ENCODE data around the gene CTRB1. TPM values are rescaled to one million over a fixed set of nuclear protein-coding genes. Genes with fewer than 3 reads are reported as not detected.
"Not testable (repeated sequence)": the region's sequence is repeated elsewhere in the genome, so short reads cannot be mapped to it uniquely, and the experiment has no call there.

CTRB1 gene
- total RNA-seq, 4 donors from 2014 or later: not detected

GRCh38 chr16:75216127-75216526 lies 2.7 kb upstream of the CTRB1 start:
- no peak overlapping the region for H3K4me3 ChIP-seq
- no peaks in the 10 kb centered on the region for H3K9me3 ChIP-seq
- H3K4me1 ChIP-seq: no peaks in the 10 kb centered on the region
- H3K27me3 ChIP-seq: no peaks in the 10 kb centered on the region
- H3K36me3 ChIP-seq: no peaks in the 10 kb centered on the region
- no peak overlapping the region for H3K27ac ChIP-seq
- no peak for DNase-seq
- TF ChIP-seq POLR2A (IDR thresholded peaks at IDR 0.05): no peak
- no peak for TF ChIP-seq CTCF (IDR thresholded peaks at IDR 0.05)

- no peaks in the 10 kb centered on the region for H3K36me3 ChIP-seq
- H3K27me3 ChIP-seq: no peaks in the 10 kb centered on the region
- no peak overlapping the region for H3K4me3 ChIP-seq
- no peaks in the 10 kb centered on the region for H3K4me1 ChIP-seq
- H3K9me3 ChIP-seq: no peaks in the 10 kb centered on the region
- DNase-seq: no peak
- no peak overlapping the region for H3K27ac ChIP-seq
- no peak for TF ChIP-seq CTCF (IDR thresholded peaks at IDR 0.05)
- no peak for TF ChIP-seq POLR2A (IDR thresholded peaks at IDR 0.05)
These were observed 2.2 kb upstream of the CTRB1 start for GRCh38 chr16:75216576-75216975.

GRCh38 chr16:75217389-75217851 lies 1.4 kb upstream of the CTRB1 start:
- Histone ChIP-seq H3K4me1 (no peaks in the 10 kb centered on the region), H3K27me3 (no peaks in the 10 kb centered on the region), H3K4me3 (no peak overlapping the region), H3K27ac (no peak overlapping the region), H3K36me3 (no peaks in the 10 kb centered on the region), H3K9me3 (no peaks in the 10 kb centered on the region)
- TF ChIP-seq POLR2A (IDR thresholded peaks at IDR 0.05) (no peak), CTCF (IDR thresholded peaks at IDR 0.05) (no peak)
- DNase-seq: no peak

DNA sequence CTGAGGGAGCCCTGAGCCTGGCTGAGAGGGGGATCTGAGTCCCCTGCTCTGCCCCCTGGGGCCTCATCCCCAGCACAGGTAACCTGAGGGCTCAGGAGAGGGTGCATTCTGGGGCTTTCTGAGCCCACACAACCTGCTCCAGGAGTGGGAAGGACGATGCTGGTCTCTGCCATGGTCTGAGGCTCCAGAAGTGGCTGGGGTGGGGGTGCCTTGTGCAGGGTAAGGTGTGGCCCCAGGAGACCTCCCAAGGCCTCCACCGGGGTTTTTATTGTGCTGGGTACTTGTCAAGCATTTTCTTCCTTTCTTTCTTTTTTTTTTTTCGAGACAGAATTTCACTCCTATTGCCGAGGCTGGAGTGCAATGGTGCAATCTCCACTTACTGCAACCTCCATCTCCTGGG lies 300 bp downstream of the CTRB1 start:
- no peak for DNase-seq
- Histone ChIP-seq H3K4me1 (no peaks in the 10 kb centered on the region), H3K27me3 (no peaks in the 10 kb centered on the region), H3K36me3 (no peaks in the 10 kb centered on the region), H3K27ac (no peak overlapping the region), H3K9me3 (no peaks in the 10 kb centered on the region), H3K4me3 (no peak overlapping the region)
- TF ChIP-seq POLR2A (IDR thresholded peaks at IDR 0.05) (no peak), CTCF (IDR thresholded peaks at IDR 0.05) (no peak)

- H3K27ac ChIP-seq: peak overlapping the region in 1 of 4 donors; percentile 0
- DNase-seq: no peak
- H3K4me3 ChIP-seq: no peak overlapping the region
- no peaks in the 10 kb centered on the region for H3K9me3 ChIP-seq
- no peaks in the 10 kb centered on the region for H3K27me3 ChIP-seq
- no peak for TF ChIP-seq CTCF (IDR thresholded peaks at IDR 0.05)
- no peaks in the 10 kb centered on the region for H3K36me3 ChIP-seq
- no peaks in the 10 kb centered on the region for H3K4me1 ChIP-seq
These were observed 1.1 kb downstream of the CTRB1 start for GRCh38 chr16:75219838-75220237.

DNA sequence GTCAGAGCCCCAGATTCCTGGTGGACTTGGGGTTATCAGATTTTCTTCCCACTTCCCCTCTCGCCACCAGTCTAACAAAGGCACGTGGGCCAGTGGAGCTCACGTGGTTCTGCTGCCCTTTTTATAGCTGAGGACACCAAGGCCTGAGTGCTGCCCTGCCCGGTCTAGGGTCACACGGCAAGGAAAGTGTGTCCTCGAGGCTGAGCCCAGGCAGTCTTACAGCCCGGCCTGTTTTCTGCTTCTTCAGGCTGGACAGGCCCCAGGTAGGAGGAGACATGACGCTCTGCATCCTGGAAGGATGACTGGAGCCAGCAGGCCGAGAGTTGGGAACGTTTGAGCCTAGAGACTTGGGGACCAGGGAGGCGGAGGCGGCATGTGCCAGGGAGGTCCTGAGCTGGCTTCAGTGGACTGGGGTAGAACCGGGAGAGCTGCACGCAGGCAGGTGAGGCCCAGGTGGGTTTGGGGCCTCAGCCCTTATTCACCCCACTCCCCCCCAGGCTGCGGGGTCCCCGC lies 3.5 kb downstream of the CTRB1 start:
- Histone ChIP-seq H3K36me3 (no peaks in the 10 kb centered on the region), H3K27ac (no peak overlapping the region), H3K9me3 (no peaks in the 10 kb centered on the region), H3K27me3 (no peaks in the 10 kb centered on the region), H3K4me1 (no peaks in the 10 kb centered on the region), H3K4me3 (no peak overlapping the region)
- no peak for DNase-seq
- no peak for TF ChIP-seq POLR2A (IDR thresholded peaks at IDR 0.05)

DNA sequence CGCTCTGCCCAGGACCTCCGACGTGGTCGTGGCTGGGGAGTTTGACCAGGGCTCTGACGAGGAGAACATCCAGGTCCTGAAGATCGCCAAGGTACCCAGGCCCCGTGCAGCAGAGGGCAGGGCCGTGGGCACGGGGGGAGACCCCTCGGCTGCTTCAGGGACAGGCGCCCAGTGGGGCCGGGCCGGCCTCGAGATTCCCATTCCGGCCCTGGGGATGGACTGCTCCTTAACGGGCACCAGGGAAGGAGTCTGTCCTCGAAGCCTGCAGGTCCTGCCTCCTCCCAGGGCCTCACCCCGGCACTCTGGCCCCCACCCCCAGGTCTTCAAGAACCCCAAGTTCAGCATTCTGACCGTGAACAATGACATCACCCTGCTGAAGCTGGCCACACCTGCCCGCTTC lies 4.3 kb downstream of the CTRB1 start:
- H3K4me1 ChIP-seq, H3K4me3 ChIP-seq, H3K27ac ChIP-seq, DNase-seq, H3K36me3 ChIP-seq, H3K9me3 ChIP-seq, H3K27me3 ChIP-seq: not testable (repeated sequence)

Measured in Peyer's patch (tissue), 4 donors.